ENCODE data around the gene SLC26A1.

DNA sequence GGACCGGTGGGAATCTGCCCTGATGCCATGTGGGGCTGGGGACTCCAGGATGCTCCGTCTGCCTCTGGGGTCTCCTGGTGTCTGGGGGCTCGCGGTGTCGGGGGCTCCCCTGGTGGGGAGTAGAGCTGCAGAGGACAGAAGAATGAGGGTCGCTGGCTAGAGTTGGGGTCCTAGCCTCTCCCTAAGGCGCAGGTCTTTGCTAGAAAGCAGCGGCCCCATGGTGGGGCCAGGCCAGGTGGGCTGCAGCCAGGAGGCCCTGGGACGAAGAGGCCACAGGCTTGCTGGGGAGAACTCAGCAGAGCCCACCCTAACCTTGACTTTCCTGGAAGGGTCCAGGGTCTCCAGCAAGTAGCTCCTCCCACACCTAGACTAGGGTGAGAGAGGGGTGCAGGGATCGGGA, 39.7 kb upstream of the SLC26A1 start:
- TF ChIP-seq, protein P1, sequence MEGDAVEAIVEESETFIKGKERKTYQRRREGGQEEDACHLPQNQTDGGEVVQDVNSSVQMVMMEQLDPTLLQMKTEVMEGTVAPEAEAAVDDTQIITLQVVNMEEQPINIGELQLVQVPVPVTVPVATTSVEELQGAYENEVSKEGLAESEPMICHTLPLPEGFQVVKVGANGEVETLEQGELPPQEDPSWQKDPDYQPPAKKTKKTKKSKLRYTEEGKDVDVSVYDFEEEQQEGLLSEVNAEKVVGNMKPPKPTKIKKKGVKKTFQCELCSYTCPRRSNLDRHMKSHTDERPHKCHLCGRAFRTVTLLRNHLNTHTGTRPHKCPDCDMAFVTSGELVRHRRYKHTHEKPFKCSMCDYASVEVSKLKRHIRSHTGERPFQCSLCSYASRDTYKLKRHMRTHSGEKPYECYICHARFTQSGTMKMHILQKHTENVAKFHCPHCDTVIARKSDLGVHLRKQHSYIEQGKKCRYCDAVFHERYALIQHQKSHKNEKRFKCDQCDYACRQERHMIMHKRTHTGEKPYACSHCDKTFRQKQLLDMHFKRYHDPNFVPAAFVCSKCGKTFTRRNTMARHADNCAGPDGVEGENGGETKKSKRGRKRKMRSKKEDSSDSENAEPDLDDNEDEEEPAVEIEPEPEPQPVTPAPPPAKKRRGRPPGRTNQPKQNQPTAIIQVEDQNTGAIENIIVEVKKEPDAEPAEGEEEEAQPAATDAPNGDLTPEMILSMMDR (IDR thresholded peaks at IDR 0.05), result no peak
- TF ChIP-seq POLR2A (IDR thresholded peaks at IDR 0.05) (no peak), POLR2AphosphoS5 (IDR thresholded peaks at IDR 0.05) (no peak)
